SK-N-SH (cell line): ENCODE data around the gene TJAP1. TPM values are rescaled to one million over a fixed set of nuclear protein-coding genes. Genes with fewer than 3 reads are reported as not detected.

Source experiments
- CTCF ChIA-PET: fragments of 300-600, 350-600 bp; formaldehyde crosslinking; extraction: SDS; loops from one replicate; lab custom pipeline; 2021; lab: Yijun Ruan, JAX
- POLR2A ChIA-PET: fragments of 350-600 bp; sonication (Branson Sonifier 250); formaldehyde crosslinking; extraction: SDS; loops from one replicate; lab custom pipeline; 2020; ENCODE audit warnings: antibody characterized with exemption, inconsistent platforms; lab: Yijun Ruan, JAX
- DNase-seq: peaks from one replicate; pipeline ENCODE4 v3.0.0; 2012
- H2AFZ ChIP-seq: fragments of 200-600 bp; sonication (generic); 2 replicates; pipeline ENCODE4 v1.8.1; 2016; ENCODE audit warnings: antibody characterized with exemption, mild to moderate bottlenecking, low read depth
- H3F3A ChIP-seq: fragments of 200-600 bp; sonication (generic); replicated peaks from 2 replicates; pipeline ENCODE3; 2016; ENCODE audit warnings: antibody characterized with exemption, mild to moderate bottlenecking; ENCODE audit not compliant: insufficient read depth
- H3K27ac ChIP-seq, 2 experiments: fragments of 200-500 bp in 1 of 2; fragments of 200-600 bp in 1 of 2; sonication (Bioruptor generic) in 1 of 2; sonication (generic), shearing (Covaris generic) in 1 of 2; 2 replicates each; pipeline versions ENCODE4 v1.5.1 to v1.6.1; 2014 to 2016; ENCODE audit warnings: low read depth in 2 of 2, inconsistent platforms in 1 of 2, low read length in 1 of 2, mild to moderate bottlenecking in 1 of 2, mixed read lengths in 1 of 2
- H3K27me3 ChIP-seq: fragments of 200-600 bp; sonication (generic), shearing (Covaris generic); 2 replicates; pipeline ENCODE4 v1.6.1; 2016; ENCODE audit warnings: mixed run types; ENCODE audit not compliant: insufficient read depth
- H3K36me3 ChIP-seq, 2 experiments: fragments of 200-500 bp in 1 of 2; fragments of 200-600 bp in 1 of 2; sonication (Bioruptor generic) in 1 of 2; sonication (generic) in 1 of 2; replicated peaks in 1 of 2; 2 replicates each; pipeline versions ENCODE3 to v1.5.1; 2014 to 2016; ENCODE audit warnings: low read length in 1 of 2, mild to moderate bottlenecking in 1 of 2; ENCODE audit not compliant: insufficient read depth in 2 of 2, control insufficient read depth in 1 of 2
- H3K4me1 ChIP-seq, 2 experiments: fragments of 200-500 bp in 1 of 2; fragments of 200-600 bp in 1 of 2; sonication (Bioruptor generic) in 1 of 2; sonication (generic), shearing (Covaris generic) in 1 of 2; 2 replicates each; pipeline versions ENCODE4 v1.5.1 to v1.6.1; 2014 to 2016; ENCODE audit warnings: low read depth in 1 of 2, low read length in 1 of 2, mixed run types in 1 of 2; ENCODE audit not compliant: insufficient read depth in 2 of 2, control insufficient read depth in 1 of 2
- H3K4me2 ChIP-seq: fragments of 200-600 bp; sonication (generic), shearing (Covaris generic); 2 replicates; pipeline ENCODE4 v1.6.1; 2017; ENCODE audit warnings: mixed run types
- H3K4me3 ChIP-seq, 2 experiments: fragments of 200-500 bp in 1 of 2; fragments of 200-600 bp in 1 of 2; sonication (Bioruptor generic) in 1 of 2; sonication (generic), shearing (Covaris generic) in 1 of 2; 2 replicates each; pipeline versions ENCODE4 v1.5.1 to v1.8.1; 2014 to 2016; ENCODE audit warnings: low read depth in 2 of 2, inconsistent platforms in 1 of 2, low read length in 1 of 2, mild to moderate bottlenecking in 1 of 2, mixed read lengths in 1 of 2, moderate library complexity in 1 of 2
- H3K79me2 ChIP-seq: fragments of 200-600 bp; sonication (generic); 2 replicates; pipeline ENCODE4 v1.8.1; 2017; ENCODE audit warnings: mild to moderate bottlenecking; ENCODE audit not compliant: insufficient read depth
- H3K9ac ChIP-seq: fragments of 200-600 bp; sonication (generic); 2 replicates; pipeline ENCODE4 v1.6.1; 2017; ENCODE audit warnings: mixed run types
- H3K9me2 ChIP-seq: fragments of 200-600 bp; sonication (generic); 2 replicates; pipeline ENCODE4 v1.6.1; 2017; ENCODE audit warnings: mixed run types
- H3K9me3 ChIP-seq: fragments of 200-600 bp; sonication (generic); 2 replicates; pipeline ENCODE4 v1.6.1; 2017; ENCODE audit warnings: mixed run types, mild to moderate bottlenecking, moderate library complexity
- H4K20me1 ChIP-seq: fragments of 200-600 bp; sonication (generic); 2 replicates; pipeline ENCODE4 v1.6.1; 2017; ENCODE audit warnings: mild to moderate bottlenecking, mixed run types; ENCODE audit not compliant: insufficient read depth
- CHD2 ChIP-seq: fragments of 150-350 bp; IDR thresholded peaks from 2 replicates; pipeline ENCODE4 v1.6.1; 2018; ENCODE audit warnings: low read length; ENCODE audit not compliant: partially characterized antibody
- ELF1 ChIP-seq: IDR thresholded peaks from 2 replicates; pipeline ENCODE4 v1.4.0; 2012
- FOSL2 ChIP-seq: IDR thresholded peaks from 2 replicates; pipeline ENCODE4 v1.4.0; 2012; ENCODE audit warnings: low read depth, mild to moderate bottlenecking, moderate library complexity, borderline replicate concordance
- FOXJ3 ChIP-seq: sonication (generic); formaldehyde crosslinking; IDR thresholded peaks from 2 replicates; pipeline ENCODE4 v1.5.1; 2020; ENCODE audit warnings: mild to moderate bottlenecking, missing genetic modification reagents
- GABPA ChIP-seq: IDR thresholded peaks from 2 replicates; pipeline ENCODE4 v1.4.0; 2012; ENCODE audit warnings: low read depth, mild to moderate bottlenecking
- MAX ChIP-seq: IDR thresholded peaks from 2 replicates; pipeline ENCODE4 v1.4.0; 2012; ENCODE audit warnings: low read depth
- MEF2A ChIP-seq: IDR thresholded peaks from 2 replicates; pipeline ENCODE4 v1.4.0; 2012; ENCODE audit warnings: low read depth, borderline replicate concordance
- MXI1 ChIP-seq: IDR thresholded peaks from 2 replicates; pipeline ENCODE4 v1.6.1; 2012; ENCODE audit warnings: mild to moderate bottlenecking, low read depth, low read length, improper control_type of control experiment
- NFIC ChIP-seq: IDR thresholded peaks from 2 replicates; pipeline ENCODE4 v1.4.0; 2012; ENCODE audit warnings: borderline replicate concordance
- NRF1 ChIP-seq: IDR thresholded peaks from 2 replicates; pipeline ENCODE4 v1.6.1; 2012; ENCODE audit warnings: low read depth, mild to moderate bottlenecking, low read length
- POLR2AphosphoS5 ChIP-seq: IDR thresholded peaks from 2 replicates; pipeline ENCODE4 v1.6.1; 2012; ENCODE audit warnings: low read depth, low read length
- RCOR1 ChIP-seq: fragments of 150-350 bp; IDR thresholded peaks from 2 replicates; pipeline ENCODE4 v1.6.1; 2017; ENCODE audit warnings: antibody characterized with exemption, low read length
- RFX5 ChIP-seq: IDR thresholded peaks from 2 replicates; pipeline ENCODE4 v1.6.1; 2012; ENCODE audit warnings: mild to moderate bottlenecking, improper control_type of control experiment, low read length
- SIN3A ChIP-seq: IDR thresholded peaks from 2 replicates; pipeline ENCODE4 v1.6.1; 2012; ENCODE audit warnings: low read depth, mild to moderate bottlenecking, low read length, moderate library complexity, borderline replicate concordance
- SMC3 ChIP-seq: IDR thresholded peaks from 2 replicates; pipeline ENCODE4 v1.6.1; 2012; ENCODE audit warnings: low read depth, low read length, improper control_type of control experiment
- TAF1 ChIP-seq: IDR thresholded peaks from 2 replicates; pipeline ENCODE4 v1.6.1; 2012; ENCODE audit warnings: low read depth, mild to moderate bottlenecking, low read length, moderate library complexity, borderline replicate concordance
- TCF12 ChIP-seq: IDR thresholded peaks from 2 replicates; pipeline ENCODE4 v1.4.0; 2012
- USF2 ChIP-seq: fragments of 150-350 bp; IDR thresholded peaks from 2 replicates; pipeline ENCODE4 v1.6.1; 2017; ENCODE audit warnings: antibody characterized with exemption, low read length, low read depth, borderline replicate concordance
- YY1 ChIP-seq: IDR thresholded peaks from 2 replicates; pipeline ENCODE4 v1.4.0; 2012; ENCODE audit warnings: low read depth, mild to moderate bottlenecking
- ZBTB33 ChIP-seq: IDR thresholded peaks from 2 replicates; pipeline ENCODE4 v1.4.0; 2012; ENCODE audit warnings: low read depth, borderline replicate concordance
- WGBS: methylation state at CpG from one replicate; pipeline ENCODE4 v1.1.6; 2017; ENCODE audit warnings: low lambda C conversion rate; 5-methylcytosine and 5-hydroxymethylcytosine counted together
- polyA plus RNA-seq, 3 experiments: library from polyadenylated mRNA; depleted of rRNA; stranded (reverse); fragments of >200 nt; gene quantifications; 2 replicates each; pipeline ENCODE4 v1.2.3, GENCODE V29; 2012
- TF ChIP-seq, protein P1 (sequence below): fragments of 200-600 bp; sonication (generic); IDR thresholded peaks from 2 replicates; pipeline ENCODE4 v1.6.1; 2017; ENCODE audit warnings: antibody characterized with exemption, mild to moderate bottlenecking, moderate library complexity
- TF ChIP-seq, protein P2 (sequence below): IDR thresholded peaks from 2 replicates; pipeline ENCODE4 v1.4.0; 2012; ENCODE audit warnings: low read depth, borderline replicate concordance
- TF ChIP-seq, protein P3 (sequence below): IDR thresholded peaks from 2 replicates; pipeline ENCODE4 v1.6.1; 2012; ENCODE audit warnings: mild to moderate bottlenecking, low read depth, low read length, moderate library complexity

The TJAP1 gene
- polyA plus RNA-seq, 1 of the 3 experiments (the other 2 are of a cell fraction) = 39.5 TPM

DNA sequence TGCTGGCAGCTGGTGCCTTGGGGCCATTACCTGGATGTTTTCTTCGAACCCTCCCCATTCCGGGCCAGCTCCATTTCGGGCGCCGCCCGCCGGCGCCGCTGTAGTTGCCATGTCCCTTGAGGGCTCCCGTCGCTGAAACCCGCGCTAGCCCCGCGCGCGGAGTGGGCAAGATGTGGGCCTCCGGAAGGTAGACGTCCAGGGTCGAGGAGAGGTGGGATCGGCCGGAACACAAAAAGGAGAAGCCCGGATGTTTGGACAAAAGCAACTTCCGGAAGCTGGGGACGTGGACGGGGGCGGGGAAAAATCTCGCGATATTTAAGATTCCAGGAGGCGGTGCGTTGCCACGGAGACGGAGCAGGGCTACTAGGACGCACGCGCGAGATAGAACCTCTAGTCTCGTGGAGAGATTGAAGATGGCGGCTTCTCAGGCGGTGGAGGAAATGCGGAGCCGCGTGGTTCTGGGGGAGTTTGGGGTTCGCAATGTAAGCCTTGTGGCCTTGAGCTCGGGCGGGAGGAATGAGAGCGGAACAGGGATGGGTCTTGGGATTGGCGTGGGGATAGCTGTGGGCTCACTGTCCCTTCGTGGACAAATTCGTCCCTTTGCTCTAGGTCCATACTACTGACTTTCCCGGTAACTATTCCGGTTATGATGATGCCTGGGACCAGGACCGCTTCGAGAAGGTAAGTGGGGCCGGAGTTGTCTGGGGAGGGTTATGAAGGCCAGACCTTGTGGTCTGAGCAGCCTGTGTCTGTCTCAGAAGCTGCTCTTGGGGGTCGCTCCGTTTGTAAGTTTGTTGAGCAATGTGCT lies 39.5 kb downstream of the TJAP1 start, which contains the start of the genes POLR1C and YIPF3:
Gene POLR1C (plus strand): TSS at position 393 of the 808 bp plus-strand sequence. CDS start 21 bp downstream, at position 414.
Gene YIPF3 (minus strand): TSS at position 230 of the 808 bp plus-strand sequence. CDS start 119 bp downstream, at position 111.
- POLR2A ChIA-PET = interaction anchor here (0.6 to 1.7 kb wide), 7 partner anchors 11 to 730 kb away, joined by 3 to 7 read pairs (median 3); partner anchors contain the start of genes HSP90AB1 and TJAP1
- peak within 1 kb of the TSS; percentile 86 to 100 for H3K4me3 ChIP-seq

More for the DNA sequence above, 39.5 kb downstream of the TJAP1 start, which contains the start of the genes POLR1C and YIPF3:
- Histone ChIP-seq H3K27ac (peak within 1 kb of the TSS; percentile 83 to 88), H3K4me1 (peaks cover 13 to 19% of the 10 kb centered on the region in 2 experiments), H3K4me2 (peak within 1 kb of the TSS; percentile 84), H3F3A (peaks cover 6% of the 10 kb centered on the region), H3K79me2 (peaks cover 64% of the 10 kb centered on the region), H3K36me3 (peaks cover 49 to 61% of the 10 kb centered on the region in 2 experiments), H3K9ac (peak within 1 kb of the TSS; percentile 97), H3K27me3 (no peaks in the 10 kb centered on the region), H2AFZ (peak within 1 kb of the TSS; percentile 93), H3K9me2 (no peaks in the 10 kb centered on the region), H4K20me1 (0 out of 2 replicates have a peak, but pooled peaks cover 10% of the 10 kb centered on the region), H3K9me3 (no peaks in the 10 kb centered on the region)
- CTCF ChIA-PET = interaction anchor here (0.9 to 3.1 kb wide), 4 partner anchors 9 to 131 kb away, joined by 3 to 21 read pairs (median 8); no protein-coding TSS in a partner anchor
- WGBS = 0% methylated on average over 46 of the region's 57 CpGs
- peak; percentile 98 for DNase-seq
- peak; percentile 97 for TF ChIP-seq POLR2AphosphoS5
- TF ChIP-seq YY1 = peak; percentile 92
- peak; percentile 93 for TF ChIP-seq SIN3A
- TF ChIP-seq TCF12 = no peak
- peak; percentile 83 for TF ChIP-seq NRF1
- TF ChIP-seq GABPA = peak; percentile 94
- peak; percentile 24; the same call in 1 of the 2 replicates for TF ChIP-seq RCOR1
- TF ChIP-seq SMC3 = no peak
- TF ChIP-seq MEF2A = no peak
- TF ChIP-seq FOSL2 = no peak
- TF ChIP-seq MXI1 = peak; percentile 99
- no peak for TF ChIP-seq USF2
- TF ChIP-seq, protein P1, sequence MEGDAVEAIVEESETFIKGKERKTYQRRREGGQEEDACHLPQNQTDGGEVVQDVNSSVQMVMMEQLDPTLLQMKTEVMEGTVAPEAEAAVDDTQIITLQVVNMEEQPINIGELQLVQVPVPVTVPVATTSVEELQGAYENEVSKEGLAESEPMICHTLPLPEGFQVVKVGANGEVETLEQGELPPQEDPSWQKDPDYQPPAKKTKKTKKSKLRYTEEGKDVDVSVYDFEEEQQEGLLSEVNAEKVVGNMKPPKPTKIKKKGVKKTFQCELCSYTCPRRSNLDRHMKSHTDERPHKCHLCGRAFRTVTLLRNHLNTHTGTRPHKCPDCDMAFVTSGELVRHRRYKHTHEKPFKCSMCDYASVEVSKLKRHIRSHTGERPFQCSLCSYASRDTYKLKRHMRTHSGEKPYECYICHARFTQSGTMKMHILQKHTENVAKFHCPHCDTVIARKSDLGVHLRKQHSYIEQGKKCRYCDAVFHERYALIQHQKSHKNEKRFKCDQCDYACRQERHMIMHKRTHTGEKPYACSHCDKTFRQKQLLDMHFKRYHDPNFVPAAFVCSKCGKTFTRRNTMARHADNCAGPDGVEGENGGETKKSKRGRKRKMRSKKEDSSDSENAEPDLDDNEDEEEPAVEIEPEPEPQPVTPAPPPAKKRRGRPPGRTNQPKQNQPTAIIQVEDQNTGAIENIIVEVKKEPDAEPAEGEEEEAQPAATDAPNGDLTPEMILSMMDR = no peak
- TF ChIP-seq ELF1 = peak; percentile 81
- peak; percentile 98 for TF ChIP-seq ZBTB33
- TF ChIP-seq, protein P2, sequence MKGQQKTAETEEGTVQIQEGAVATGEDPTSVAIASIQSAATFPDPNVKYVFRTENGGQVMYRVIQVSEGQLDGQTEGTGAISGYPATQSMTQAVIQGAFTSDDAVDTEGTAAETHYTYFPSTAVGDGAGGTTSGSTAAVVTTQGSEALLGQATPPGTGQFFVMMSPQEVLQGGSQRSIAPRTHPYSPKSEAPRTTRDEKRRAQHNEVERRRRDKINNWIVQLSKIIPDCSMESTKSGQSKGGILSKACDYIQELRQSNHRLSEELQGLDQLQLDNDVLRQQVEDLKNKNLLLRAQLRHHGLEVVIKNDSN = peak; percentile 37; the same call in 1 of the 2 replicates
- peak; percentile 92 for TF ChIP-seq MAX
- peak; percentile 99 for TF ChIP-seq CHD2
- TF ChIP-seq NFIC = no peak
- TF ChIP-seq, protein P3, sequence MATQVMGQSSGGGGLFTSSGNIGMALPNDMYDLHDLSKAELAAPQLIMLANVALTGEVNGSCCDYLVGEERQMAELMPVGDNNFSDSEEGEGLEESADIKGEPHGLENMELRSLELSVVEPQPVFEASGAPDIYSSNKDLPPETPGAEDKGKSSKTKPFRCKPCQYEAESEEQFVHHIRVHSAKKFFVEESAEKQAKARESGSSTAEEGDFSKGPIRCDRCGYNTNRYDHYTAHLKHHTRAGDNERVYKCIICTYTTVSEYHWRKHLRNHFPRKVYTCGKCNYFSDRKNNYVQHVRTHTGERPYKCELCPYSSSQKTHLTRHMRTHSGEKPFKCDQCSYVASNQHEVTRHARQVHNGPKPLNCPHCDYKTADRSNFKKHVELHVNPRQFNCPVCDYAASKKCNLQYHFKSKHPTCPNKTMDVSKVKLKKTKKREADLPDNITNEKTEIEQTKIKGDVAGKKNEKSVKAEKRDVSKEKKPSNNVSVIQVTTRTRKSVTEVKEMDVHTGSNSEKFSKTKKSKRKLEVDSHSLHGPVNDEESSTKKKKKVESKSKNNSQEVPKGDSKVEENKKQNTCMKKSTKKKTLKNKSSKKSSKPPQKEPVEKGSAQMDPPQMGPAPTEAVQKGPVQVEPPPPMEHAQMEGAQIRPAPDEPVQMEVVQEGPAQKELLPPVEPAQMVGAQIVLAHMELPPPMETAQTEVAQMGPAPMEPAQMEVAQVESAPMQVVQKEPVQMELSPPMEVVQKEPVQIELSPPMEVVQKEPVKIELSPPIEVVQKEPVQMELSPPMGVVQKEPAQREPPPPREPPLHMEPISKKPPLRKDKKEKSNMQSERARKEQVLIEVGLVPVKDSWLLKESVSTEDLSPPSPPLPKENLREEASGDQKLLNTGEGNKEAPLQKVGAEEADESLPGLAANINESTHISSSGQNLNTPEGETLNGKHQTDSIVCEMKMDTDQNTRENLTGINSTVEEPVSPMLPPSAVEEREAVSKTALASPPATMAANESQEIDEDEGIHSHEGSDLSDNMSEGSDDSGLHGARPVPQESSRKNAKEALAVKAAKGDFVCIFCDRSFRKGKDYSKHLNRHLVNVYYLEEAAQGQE = no peak; the same call in 1 of the 2 replicates
- TF ChIP-seq RFX5 = peak; percentile 23; the same call in 1 of the 2 replicates
- no peak for TF ChIP-seq FOXJ3 (CRISPR knock-in tag)
- TF ChIP-seq TAF1 = peak; percentile 91
